ENCODE results near the gene PWWP2A. TPM values are rescaled to one million over a fixed set of nuclear protein-coding genes. Genes with fewer than 3 reads are reported as not detected.

PWWP2A gene, protein sequence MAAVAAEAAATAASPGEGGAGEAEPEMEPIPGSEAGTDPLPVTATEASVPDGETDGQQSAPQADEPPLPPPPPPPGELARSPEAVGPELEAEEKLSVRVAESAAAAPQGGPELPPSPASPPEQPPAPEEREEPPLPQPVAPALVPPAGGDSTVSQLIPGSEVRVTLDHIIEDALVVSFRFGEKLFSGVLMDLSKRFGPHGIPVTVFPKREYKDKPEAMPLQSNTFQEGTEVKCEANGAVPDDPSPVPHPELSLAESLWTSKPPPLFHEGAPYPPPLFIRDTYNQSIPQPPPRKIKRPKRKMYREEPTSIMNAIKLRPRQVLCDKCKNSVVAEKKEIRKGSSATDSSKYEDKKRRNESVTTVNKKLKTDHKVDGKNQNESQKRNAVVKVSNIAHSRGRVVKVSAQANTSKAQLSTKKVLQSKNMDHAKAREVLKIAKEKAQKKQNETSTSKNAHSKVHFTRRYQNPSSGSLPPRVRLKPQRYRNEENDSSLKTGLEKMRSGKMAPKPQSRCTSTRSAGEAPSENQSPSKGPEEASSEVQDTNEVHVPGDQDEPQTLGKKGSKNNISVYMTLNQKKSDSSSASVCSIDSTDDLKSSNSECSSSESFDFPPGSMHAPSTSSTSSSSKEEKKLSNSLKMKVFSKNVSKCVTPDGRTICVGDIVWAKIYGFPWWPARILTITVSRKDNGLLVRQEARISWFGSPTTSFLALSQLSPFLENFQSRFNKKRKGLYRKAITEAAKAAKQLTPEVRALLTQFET
- polyA plus RNA-seq (2011; rRNA removed) (8.7 and 10.6 TPM in 2 replicates), polyA minus RNA-seq (2011; rRNA and poly(A)+ RNA removed) (8.4 and 8.7 TPM in 2 replicates)

DNA sequence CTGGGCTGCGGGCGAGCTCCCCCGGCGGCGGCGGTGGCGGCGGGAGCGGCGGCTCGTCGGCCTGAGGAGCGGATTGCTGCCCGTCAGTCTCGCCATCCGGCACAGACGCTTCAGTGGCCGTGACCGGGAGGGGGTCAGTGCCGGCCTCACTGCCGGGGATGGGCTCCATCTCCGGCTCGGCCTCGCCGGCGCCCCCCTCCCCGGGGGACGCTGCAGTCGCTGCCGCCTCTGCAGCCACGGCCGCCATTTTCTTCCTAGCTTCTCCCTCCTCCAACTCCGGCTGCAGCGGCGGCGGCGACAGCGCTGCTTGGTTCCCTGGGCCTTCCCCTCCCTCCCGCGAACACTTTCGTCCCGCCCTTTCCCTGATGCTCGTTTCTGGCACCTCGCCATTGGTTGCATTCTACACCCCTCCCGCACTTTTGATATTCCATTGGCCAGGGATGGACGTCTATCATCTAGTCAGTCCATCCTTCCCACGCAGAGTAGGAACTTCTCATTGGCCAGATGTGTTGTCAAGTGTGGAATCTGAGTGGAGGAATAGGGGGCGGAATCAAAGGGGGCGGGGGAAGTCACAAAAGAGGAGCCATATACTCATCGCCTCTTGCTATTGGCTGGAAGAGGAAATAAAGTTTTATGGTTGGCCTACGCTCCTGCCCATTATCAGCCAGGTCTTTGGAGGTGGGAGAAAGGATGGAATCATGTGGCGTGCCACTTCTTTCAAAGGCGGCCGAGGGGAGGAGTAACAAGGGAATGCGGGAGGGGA lies at the start of gene PWWP2A:
Gene PWWP2A (minus strand): TSS at position 309 of the 763 bp plus-strand sequence. CDS start 62 bp downstream, at position 247.
- peaks cover 1% of the 10 kb centered on the region; the same call in 1 of the 2 replicates for H3K36me3 ChIP-seq (ENCODE audit: control insufficient read depth, insufficient read depth, low read length)
- ChIA-PET POLR2A (interaction anchor here (0.6 to 0.7 kb wide), 2 partner anchors 14 to 32 kb away, joined by 3 to 5 read pairs; no protein-coding TSS in a partner anchor), CTCF (interaction anchor here (0.9 to 1.2 kb wide), 3 partner anchors 38 to 102 kb away, joined by 3 read pairs; no protein-coding TSS in a partner anchor)
- peak; percentile 100 for DNase-seq (ENCODE audit: low read depth)
- no peaks in the 10 kb centered on the region; the same call in 1 of the 2 replicates for H3K27me3 ChIP-seq (ENCODE audit: control insufficient read depth, insufficient read depth, low read length)
- TF ChIP-seq, protein P1, sequence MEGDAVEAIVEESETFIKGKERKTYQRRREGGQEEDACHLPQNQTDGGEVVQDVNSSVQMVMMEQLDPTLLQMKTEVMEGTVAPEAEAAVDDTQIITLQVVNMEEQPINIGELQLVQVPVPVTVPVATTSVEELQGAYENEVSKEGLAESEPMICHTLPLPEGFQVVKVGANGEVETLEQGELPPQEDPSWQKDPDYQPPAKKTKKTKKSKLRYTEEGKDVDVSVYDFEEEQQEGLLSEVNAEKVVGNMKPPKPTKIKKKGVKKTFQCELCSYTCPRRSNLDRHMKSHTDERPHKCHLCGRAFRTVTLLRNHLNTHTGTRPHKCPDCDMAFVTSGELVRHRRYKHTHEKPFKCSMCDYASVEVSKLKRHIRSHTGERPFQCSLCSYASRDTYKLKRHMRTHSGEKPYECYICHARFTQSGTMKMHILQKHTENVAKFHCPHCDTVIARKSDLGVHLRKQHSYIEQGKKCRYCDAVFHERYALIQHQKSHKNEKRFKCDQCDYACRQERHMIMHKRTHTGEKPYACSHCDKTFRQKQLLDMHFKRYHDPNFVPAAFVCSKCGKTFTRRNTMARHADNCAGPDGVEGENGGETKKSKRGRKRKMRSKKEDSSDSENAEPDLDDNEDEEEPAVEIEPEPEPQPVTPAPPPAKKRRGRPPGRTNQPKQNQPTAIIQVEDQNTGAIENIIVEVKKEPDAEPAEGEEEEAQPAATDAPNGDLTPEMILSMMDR (IDR thresholded peaks at IDR 0.05; ENCODE audit: insufficient read depth, low read depth, low read length), result 0 out of 2 replicates have a peak, but pooled peaks have one; percentile 1
- H3K4me3 ChIP-seq (ENCODE audit: low read depth, low read length), result peak within 1 kb of the TSS; percentile 84

DNA sequence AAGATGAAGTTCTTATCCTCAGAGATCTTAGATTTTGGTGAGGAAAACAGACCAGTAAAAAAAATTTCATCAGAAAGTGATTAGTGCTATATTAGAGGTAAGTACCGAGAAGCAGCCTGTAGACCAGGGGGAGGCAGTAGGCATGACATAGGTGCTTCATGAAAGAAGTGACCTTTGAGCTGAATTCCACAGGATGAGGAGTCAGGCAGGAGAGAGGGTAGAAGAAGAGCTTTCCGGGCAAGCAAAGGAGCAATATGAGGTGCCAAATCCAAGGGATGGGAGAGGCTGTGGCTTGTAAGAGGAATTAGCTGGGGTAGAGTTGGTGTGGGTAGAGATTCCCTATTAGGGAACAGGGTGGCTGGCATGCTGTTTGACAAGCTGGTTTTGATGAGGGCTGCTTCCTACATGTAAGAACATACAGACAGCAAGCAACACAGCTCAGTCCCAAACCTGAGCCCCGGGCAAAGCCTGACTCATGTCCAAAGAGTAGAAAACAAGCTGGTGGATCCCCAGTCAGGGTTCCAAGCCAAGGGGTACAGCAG lies 48.4 kb upstream of the PWWP2A start:
- Histone ChIP-seq H3K4me3 (ENCODE audit: low read depth, low read length) (no peak overlapping the region), H3K36me3 (ENCODE audit: control insufficient read depth, insufficient read depth, low read length) (no peaks in the 10 kb centered on the region), H3K27me3 (ENCODE audit: control insufficient read depth, insufficient read depth, low read length) (no peaks in the 10 kb centered on the region)
- DNase-seq (ENCODE audit: low read depth), result no peak
- ChIA-PET POLR2A (interaction anchor here (0.5 kb wide), 1 partner anchor 251 kb away, joined by 7 read pairs; the partner anchor contains the start of gene SLU7), CTCF (interaction anchor here (0.6 to 1.2 kb wide), 2 partner anchors 19 to 223 kb away, joined by 3 read pairs; no protein-coding TSS in a partner anchor)
- TF ChIP-seq, protein P1 (IDR thresholded peaks at IDR 0.05; ENCODE audit: insufficient read depth, low read depth, low read length), result no peak

DNA sequence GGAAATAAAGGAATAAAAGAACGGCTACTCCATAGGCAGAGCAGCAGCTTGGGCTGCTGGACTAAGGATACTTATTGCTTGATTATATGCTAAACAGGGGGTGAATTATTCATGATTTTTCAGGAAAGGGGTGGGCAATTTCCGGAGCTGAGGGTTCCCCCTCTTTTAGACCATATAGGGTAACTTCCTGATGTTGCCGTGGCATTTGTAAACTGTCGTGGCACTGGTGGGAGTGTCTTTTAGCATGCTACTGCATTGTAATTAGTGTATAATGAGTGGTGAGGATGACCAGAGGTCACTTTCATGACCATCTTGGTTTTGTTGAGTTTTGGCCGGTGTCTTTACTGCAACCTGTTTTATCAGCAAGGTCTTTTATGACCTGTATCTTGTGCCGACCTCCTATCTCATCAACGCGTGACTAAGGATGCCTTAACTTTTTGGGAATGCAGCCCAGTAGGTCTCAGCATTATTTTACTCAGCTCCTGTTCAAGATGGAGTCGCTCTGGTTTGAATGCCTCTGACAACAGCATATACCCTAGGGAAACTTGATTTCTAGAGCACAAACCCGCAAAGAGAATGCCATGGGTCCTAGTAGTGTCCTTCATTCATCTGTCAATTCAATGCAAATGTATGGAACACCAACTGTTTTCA lies 47.8 kb upstream of the PWWP2A start:
- ChIA-PET POLR2A (no interaction called here), CTCF (interaction anchor here (1.2 kb wide), 1 partner anchor 20 kb away, joined by 3 read pairs; no protein-coding TSS in a partner anchor)
- Histone ChIP-seq H3K36me3 (ENCODE audit: control insufficient read depth, insufficient read depth, low read length) (no peaks in the 10 kb centered on the region), H3K4me3 (ENCODE audit: low read depth, low read length) (no peak overlapping the region), H3K27me3 (ENCODE audit: control insufficient read depth, insufficient read depth, low read length) (no peaks in the 10 kb centered on the region)
- TF ChIP-seq, protein P1 (IDR thresholded peaks at IDR 0.05; ENCODE audit: insufficient read depth, low read depth, low read length), result no peak
- no peak for DNase-seq (ENCODE audit: low read depth)

DNA sequence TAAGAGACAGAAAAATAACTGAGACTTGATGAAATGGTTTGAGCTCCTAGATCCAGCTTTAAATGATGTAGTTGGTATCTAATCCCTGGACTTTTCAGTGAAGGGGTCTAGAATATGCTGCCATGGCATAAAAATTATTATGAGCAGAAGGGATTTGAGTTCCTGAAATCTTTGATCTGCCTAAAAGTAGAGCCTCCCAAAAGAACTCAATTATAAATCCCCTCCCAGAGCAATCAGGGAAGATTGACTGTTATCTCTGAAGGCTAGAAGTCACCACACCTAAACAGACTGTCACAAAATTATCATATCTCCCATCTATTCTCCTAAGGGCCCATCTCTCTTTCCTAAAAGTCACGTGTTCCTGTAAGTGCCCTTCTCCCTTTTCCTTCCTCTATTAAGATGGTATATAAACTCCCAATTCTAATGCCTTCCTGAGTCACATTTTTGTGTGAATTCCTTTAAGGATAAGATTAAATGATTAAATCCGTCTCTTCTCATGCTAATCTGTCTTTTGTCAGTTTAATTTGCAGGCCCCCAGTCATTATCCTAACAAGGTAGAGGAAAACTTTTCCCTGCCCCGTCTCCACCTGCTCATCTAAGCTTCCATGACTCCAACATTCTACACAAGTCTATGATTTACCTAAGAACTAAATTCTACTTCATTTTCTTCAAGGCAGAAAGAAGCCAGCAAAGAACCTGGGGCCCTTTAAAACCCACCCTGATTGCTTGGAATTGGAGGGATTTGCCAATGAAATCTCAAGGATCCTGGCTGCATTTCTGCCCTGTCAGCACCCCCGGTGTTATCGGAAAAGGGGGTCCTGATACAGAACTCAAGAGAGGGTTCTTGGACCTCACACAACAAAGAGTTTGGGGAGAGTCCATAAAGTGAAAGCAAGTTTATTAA lies 47.1 kb upstream of the PWWP2A start:
- no peak for DNase-seq (ENCODE audit: low read depth)
- ChIA-PET CTCF (interaction anchor here (0.8 to 2.5 kb wide), 2 partner anchors 34 to 144 kb away, joined by 3 to 8 read pairs; no protein-coding TSS in a partner anchor), POLR2A (interaction anchor here (1.8 kb wide), 1 partner anchor 11 kb away, joined by 5 read pairs; no protein-coding TSS in a partner anchor)
- no peaks in the 10 kb centered on the region for H3K27me3 ChIP-seq (ENCODE audit: control insufficient read depth, insufficient read depth, low read length)
- TF ChIP-seq, protein P1 (IDR thresholded peaks at IDR 0.05; ENCODE audit: insufficient read depth, low read depth, low read length), result no peak
- H3K4me3 ChIP-seq (ENCODE audit: low read depth, low read length), result no peak overlapping the region
- no peaks in the 10 kb centered on the region for H3K36me3 ChIP-seq (ENCODE audit: control insufficient read depth, insufficient read depth, low read length)

All from BJ (cell line).